Cerebellar nuclear complex (tissue), 1 donor: ENCODE results near the gene MTHFD2L.
"Not testable (repeated sequence)": the region's sequence is repeated elsewhere in the genome, so short reads cannot be mapped to it uniquely, and the experiment has no call there.

Experiments used
- DNase-seq, 2 experiments: peaks; one replicate each; lab custom pipeline; 2025; lab: John Stamatoyannopoulos, UW

Gene MTHFD2L

DNA sequence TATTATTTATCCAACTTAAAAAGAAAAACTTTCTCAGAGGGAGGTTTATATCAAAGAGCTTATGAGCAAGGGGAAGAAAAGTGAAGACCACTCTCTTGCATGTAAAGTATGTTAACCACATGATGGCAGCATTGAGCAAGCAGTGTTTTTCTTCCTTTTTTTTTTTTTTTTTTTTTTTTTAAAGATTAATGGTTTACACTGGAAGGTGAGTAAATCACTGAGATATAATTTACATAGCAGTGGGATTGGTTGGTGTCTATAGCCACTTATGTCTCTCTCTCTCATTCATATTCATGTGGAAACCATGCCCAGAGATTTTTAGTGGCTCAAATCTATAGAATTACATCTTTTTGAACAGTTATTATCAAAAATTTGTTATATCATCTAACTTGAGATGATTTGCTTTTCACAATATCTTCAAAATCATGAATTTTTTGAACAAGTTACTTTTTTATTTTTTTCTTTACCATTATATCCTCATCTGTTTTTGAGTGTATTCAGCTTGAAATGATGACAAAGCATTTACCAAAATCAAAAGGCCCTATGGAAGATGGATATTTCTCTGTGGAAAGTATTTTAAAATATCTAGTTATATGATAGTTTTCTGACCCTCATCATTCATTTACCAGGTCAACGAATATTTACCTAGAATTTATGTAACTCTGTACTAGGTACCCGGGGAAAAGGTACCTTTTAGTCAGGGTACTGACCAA, 31.6 kb downstream of the MTHFD2L start:
- DNase-seq, result no peak

DNA sequence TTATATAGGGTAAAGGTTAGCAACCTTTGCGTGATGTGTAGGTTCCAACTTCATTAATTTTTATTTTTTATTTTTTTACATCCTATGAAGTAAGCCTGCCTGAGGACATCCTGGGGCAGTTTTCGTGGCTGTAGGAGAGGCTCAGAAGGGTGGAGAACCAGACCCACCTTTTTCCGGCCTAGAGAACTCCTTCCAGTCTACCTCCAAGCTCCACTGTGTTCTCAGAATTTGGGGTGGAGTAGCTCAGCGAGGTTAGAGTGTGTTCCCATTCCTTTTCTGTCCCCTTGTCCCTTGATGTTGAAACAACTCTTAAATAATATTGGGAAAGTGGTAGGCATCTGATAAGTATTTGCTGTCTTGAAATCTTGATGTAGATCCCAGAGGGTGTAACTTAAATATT, 32.4 kb downstream of the MTHFD2L start:
- no peak for DNase-seq

DNA sequence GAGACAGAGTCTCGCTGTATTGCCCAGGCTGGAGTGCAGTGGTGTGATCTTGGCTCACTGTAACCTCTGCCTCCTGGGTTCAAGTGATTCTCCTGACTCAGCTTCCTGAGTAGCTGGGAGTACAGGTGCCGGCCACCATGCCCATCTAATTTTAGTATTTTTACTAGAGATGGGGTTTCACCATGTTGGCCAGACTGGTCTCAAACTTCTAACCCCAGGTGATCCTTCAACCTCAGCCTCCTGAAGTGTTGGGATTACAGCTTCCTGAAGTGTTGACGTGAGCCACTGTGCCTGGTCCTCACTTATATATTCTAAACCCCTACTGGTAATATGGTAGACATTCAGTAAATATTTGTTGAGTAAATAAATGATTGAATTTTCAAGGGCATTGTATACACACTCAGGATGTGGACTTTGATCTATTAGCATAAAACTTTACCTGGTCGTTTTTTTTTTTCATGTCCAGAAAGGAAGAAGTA, 33.0 kb downstream of the MTHFD2L start:
- no peak for DNase-seq

DNA sequence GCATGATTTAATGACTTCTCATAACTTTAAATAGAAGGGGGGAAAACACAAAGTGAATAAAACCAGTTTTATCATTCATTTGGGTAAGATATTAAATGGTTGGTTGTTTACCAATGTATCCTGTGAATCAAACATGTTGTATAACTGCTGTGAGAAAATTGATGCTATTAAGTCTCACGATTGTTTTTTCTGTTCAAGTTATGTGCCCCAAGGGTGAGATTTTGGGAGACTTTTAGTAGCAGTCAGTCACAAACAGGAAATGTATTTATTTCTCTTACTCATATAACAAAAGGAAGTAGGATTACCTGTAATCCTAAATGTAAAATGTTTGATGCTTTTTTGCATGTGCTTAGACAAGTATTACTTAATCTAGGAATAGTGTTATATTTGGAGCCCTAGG, 39.2 kb downstream of the MTHFD2L start:
- DNase-seq, result no peak

DNA sequence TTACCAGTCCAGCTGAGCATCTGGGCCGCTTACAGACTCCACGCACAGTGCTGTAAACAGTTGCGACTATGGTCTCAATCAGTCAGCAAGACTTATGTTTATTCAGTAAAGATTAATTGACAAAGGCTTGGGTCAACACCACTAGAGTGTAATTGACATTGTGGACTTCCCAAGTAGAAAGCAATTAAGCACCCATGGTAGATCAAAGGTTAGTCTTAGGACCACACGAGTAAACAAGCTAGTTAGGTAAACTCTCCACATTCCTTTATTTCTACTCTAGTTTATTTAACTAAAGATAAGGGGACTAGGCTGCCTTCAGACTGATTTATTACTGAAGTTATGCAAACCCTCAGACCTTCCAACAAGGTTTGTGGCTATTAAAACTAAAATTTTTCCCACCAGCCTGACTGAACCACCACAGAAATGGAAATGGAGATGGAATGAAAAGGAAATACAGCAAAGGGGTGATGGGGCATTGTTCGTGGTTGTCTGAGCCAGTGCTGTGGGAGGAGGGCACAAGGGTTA, 44.2 kb downstream of the MTHFD2L start:
- DNase-seq, result no peak

DNA sequence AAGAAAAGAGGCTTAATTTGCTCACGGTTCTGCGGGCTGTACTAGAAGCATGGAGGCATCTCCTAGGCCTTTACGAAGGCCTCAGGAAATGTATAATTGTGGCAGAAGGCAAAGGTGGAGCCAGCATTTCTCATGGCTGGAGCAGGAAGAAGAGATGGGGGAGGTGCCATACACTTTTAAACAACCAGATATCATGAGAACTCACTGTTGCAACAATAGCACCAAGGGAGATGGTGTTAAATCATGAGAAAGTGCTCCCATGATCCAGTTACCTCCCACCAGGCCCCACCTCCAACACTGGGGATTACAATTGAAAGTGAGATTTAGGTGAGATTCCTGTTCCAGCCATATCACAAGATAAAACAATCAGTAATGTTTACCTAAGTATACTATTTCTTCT, 45.5 kb downstream of the MTHFD2L start:
- DNase-seq, result no peak

DNA sequence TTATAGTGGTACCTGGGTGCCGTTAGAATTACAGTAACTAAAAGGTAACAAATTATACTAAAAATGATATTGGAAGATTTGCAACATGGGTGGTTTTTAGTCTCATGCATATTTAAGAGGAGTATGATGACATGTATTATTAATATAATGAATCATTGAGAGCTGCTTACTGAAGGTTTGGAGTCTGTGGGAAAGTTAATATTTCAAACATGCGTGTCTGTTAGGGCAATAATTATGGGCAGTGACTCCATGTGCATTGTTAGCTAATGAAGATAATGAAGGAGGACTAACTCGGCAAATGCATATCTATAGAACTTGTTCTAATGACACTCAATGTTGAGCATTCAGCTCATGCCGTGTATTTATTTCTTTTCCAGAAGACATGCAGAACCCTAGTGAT, 47.1 kb downstream of the MTHFD2L start:
- DNase-seq, result no peak

DNA sequence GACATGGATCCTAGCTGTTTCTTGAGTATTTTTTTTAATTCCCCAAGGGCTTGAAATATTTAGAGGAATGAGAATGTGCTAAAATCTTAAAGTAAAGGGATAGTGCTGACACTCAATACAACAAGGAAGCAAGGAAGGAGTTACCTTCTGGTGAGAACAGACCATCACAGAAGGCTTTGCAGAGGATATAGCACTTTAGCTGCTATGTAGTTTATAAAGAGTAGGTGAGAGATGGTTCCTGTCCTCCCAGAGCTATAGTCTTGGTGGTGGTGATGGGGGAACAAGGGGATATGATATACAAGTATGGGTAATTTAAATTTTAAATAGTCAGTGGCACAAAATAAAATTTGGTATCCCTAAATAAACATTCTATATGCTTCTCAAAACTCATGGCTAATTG, 47.6 kb downstream of the MTHFD2L start:
- no peak for DNase-seq

DNA sequence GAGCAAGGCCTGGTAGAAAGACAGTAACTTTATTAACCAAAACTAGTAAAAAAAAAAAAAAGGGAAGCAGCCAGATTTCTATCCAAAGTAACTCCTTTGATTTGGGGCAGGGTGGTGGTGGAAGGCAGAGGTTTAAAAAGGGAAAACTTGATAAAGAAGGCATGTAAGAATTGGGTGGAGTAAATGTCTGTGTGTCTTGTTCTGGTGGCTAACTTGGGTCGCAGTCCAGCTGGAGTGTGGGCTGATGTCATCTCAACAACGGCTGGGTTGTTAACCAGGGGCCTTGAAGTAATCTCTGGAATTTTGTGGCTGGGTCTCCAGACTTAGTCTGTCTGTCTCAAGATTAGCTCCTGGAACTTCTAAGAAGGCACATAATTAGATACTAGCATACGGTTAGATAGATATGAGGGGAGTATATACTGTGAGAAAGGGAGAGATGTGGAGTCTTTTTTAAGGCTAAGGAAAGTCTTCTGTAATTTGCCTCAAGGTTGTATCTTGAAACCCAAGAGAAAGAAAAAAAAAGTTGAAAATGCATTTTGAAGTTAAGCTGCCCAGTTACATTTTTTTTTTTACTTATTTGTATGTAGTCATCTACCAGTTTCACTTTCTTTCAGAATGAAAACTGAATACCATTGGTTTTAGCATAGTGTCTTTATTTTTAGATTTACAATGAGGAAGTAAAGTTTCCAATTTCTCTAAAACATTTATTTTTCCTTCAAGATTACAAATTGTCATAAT, 48.3 kb downstream of the MTHFD2L start:
- DNase-seq, result no peak

DNA sequence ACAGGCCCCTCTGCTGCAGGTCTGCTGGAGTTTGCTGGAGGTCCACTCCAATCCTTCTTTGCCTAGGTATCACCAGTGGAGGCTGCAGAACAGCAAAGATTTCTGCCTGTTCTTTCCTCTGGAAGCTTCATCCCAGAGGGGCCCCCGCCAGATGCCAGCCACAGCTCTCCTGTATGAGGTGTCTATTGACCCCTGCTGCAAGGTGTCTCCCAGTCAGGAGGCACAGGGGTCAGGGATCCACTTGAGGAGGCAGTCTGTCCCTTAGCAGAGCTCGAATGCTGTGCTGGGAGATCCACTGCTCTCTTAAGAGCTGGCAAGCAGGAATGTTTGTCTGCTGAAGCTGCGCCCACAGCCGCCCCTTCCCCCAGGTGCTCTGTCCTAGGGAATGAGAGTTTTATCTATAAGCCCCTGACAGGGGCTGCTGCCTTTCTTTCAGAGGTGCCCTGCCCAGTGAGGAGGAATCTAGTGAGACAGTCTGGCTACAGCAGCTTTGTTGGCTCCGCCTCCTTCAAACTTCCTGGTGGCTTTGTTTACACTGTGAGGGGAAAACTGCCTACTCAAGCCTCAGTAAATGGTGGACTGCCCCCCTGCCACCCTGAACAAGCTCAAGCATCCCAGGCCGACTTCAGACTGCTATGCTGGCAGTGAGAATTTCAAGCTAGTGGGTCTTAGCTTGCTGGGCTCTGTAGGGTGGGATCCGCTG, 56.7 kb downstream of the MTHFD2L start:
- not testable (repeated sequence) for DNase-seq

DNA sequence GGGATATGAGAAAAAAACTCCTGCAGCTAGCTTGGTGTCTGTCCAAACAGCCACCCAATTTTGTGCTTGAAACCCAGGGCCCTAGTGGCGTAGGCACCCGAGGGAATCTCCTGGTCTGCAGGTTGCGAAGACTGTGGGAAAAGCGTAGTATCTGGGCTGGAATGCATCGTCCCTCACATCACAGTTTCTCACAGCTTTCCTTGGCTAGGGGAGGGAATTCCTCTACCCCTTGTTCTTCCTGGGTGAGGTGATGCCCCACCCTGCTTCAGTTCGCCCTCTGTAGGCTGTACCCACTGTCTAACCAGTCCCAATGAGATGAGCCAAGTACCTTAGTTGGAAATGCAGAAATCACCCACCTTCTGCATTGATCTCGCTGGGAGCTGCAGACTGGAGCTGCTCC, 57.3 kb downstream of the MTHFD2L start:
- not testable (repeated sequence) for DNase-seq

DNA sequence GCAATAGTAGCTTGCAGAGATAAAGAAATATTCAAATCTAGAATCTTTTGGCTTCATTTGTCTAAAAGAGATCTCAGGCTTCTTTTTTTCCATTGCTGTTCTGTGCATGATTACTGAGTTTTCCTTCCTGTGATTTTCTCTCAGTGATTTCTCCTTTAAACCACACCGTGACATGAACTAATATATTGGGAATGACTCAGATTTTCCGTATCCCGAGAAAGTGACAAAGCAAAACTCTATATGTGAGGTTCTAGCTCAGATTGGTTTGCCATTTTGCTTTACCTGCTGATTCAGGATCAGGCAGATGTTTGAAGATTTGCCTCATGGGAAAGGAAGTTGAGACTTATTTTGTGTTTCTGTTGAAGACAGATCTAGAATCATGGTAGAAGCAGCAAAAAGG, 59.4 kb downstream of the MTHFD2L start:
- no peak for DNase-seq

DNA sequence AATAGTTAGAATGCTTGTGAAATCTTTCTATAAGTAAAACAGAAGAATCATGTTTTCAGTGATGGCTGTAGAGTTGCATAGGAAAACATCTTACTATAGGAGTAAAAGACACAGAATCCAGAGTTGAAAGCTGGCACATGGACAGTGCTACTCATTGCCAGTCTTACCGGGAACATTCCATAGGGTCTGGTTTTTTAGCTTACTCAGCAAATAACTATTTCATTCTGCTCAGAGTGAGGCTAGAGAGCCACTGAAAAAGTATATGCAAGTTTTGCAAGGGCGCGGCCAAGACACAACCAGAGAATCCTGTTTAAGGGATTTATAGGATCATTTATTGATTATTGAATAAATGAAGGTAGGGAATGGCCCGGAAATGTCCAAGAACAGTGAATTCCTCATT, 60.3 kb downstream of the MTHFD2L start:
- no peak for DNase-seq

DNA sequence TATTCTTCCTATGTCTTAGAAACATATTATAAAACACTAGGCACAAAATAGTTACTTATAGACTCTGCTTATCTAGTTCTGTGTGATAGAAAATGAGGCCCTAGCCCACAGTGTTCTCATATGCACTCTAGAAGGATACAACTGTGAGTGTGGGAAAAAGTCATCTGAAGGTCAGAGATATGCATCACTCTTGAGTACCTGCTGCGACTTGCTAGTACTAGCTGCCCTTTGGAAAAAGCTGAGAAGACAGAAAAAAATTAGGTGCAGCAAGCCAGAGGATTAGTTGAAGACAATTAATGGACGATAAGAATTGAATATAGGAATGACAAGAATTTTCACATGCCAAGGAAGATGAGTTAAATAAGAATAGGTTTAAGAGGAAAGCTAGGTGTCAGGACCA, 61.3 kb downstream of the MTHFD2L start:
- no peak for DNase-seq

DNA sequence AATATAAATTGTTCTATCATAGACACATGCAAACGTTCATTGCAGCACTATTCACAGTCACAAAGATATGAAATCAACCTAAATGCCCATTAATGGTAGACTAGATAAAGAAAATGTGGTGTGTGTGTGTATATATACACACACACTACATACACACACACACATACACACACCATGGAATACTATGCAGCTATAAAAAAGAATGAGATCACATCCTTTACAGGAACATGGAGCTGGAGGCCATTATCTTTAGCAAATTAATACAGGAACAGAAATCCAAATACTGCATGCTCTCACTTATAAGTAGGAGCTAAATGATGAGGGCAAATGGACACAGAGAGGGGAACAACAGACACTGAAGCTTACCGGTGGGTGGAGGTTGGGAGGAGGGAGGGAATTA, 65.2 kb downstream of the MTHFD2L start:
- no peak for DNase-seq

DNA sequence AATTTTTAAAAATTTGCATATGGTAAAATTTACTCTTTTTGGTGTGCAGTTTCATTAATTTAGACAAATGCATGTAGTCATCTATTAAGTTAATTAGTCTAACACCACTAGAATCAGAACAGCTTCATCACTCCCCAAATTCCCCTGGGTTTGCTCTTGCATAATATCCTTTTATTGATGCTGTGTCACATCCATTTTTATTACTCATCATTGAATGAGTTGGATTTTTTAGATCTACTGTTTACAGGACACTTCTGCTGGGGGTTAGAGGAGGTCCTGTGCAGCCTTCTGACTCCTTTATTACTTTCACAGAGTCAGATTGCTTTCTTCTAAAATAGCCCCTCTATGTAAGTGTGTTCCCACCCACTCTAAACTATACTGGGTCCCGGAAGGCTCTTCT, 65.9 kb downstream of the MTHFD2L start:
- DNase-seq, result no peak

DNA sequence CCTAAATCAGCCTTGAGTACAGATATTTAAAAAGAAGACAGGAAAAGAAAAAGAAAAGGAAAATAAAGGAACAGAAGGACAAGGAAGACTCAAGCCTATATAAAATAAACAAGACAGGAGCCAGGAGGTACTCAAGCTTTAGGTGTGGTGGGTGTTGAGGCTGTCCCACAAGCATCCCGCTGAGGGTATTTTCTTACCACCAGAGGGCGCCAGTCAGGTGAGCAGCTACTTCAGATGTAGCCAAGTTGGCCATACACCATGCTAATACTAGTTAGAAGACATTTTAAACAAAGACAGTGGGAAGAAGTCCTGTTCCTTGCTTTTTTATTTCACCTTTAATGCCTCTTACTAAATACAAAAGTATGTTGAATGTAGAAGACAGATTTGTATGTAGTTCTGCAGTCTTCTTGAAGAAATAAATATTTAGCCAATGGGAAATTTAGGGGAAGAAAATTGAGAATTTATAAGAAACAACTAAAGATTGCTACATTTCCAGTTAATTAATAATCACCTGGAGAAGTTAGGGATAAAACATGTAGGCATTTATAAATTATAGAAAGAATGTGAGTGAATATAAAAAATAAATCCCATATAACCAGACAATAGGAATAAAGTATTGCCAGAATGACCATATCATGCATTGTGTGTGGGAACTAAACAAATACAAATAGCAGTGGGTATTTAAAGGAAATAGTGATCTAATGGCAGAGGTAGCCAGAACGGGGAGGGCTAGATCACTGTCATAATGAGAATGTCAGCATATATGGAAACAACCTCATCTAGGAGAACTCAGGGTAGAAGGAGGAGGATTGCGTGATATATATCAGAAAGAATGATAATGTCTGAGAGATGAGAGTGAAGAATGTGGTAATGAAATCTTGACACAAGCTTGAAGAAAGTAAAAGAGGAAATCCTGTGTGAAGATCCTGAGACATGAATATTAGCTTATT, 71.0 kb downstream of the MTHFD2L start:
- no peak for DNase-seq

DNA sequence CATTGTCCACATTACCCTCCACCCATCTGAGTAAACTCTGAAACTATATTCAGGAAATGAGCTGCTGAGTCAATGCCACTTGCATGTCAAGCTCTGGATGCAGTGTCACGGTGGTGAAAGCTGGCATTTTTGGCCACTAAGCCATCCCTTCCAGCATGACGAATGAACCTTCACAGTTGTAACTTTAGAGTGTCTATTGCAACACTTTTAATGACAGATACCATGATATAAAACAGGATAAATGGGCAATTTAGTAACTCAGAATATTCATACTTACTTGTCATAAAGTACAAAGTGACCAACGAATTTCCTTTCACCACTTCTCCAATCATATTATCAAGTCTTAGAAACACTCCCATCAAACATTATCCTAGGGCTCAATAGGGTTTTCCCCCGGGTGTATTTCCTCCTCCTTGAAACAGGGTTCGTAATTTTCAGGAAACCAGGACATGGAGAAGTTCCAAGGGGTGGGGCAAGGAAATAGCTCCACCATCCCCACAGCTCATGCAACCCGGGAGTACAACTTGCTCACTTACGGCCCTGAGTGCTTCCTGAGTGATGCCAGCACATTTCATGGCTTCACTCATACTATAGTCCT, 73.1 kb downstream of the MTHFD2L start:
- no peak for DNase-seq

DNA sequence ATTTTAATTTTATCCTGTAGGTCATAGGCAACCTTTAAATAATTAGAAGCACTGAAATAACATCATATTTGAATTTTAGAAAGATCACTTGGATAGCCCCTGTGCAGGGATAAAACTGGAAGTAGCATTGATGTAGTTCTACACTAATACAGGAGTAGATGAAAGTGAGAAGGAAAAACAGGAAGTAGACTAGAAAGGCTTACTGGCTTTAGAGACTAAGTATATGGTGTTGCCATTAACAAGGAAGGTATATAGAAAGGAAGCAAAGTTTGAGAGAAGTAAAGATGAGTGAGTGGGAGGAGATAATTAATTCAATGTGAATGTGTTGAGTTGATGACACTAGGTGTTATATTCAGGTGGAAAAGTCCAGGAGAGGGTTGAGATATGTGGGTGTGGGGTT, 77.2 kb downstream of the MTHFD2L start:
- no peak for DNase-seq

DNA sequence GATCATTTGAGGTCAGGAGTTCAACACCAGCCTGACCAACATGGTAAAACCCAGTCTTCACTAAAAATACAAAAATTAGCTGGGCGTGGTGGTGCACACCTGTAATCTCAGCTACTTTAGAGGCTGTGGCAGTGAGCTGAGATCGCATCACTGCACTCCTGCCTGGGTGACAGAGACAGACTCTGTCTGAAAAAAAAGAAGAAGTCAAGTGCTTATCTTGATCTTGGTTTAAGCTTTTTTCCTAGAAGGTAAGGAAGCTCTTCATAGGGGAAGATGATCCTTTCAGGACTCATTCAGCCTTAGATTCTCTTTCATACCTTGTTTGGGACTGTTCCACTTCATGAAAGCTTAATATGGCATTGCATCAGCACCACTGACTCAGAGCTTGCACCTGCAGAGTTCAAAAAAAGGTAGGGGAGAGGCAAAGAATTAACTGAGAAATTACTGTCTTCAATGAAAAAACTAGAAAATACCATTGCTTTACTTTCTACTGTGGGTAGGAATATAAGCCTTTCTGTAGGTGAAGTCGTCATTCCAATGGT, 79.6 kb downstream of the MTHFD2L start:
- DNase-seq, result no peak

DNA sequence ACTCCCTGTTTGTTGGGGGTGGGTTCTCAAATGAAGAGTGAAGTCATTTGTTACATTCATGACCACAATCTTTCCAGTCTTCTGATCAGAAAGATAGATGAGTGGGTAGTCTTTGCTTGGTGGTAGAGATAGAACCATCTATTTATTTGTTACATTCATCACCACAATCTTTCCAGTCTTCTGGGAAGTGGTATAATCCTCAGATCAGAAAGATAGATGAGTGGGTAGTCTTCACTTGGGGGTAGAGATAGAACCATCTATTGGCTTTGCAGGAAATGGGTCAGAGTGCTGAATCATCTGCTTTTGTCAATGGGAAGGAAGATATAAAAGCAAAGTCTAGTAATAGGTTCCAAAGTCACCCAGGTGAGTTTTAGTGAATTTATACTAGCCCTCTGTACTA, 86.1 kb downstream of the MTHFD2L start:
- DNase-seq, result no peak
